D721Med (cell line): ENCODE data around the gene SEPTIN3.

Source experiments
- DNase-seq: peaks from one replicate; pipeline ENCODE4 v3.0.0; 2011; ENCODE audit warnings: low spot score; ENCODE audit not compliant: insufficient read length
- FAIRE-seq: peaks from 2 replicates; lab custom pipeline; 2011; peaks lifted over from hg19 to GRCh38; lab: Jason Lieb, UNC
- CTCF ChIP-seq: IDR thresholded peaks from 2 replicates; pipeline ENCODE4 v1.5.1; 2012; ENCODE audit warnings: mild to moderate bottlenecking, control low read depth; ENCODE audit not compliant: insufficient read depth; ENCODE audit errors: missing control alignments

Gene SEPTIN3

GRCh38 chr22:42018224-42018623 lies 49.0 kb downstream of the SEPTIN3 start:
- no peak for DNase-seq
- TF ChIP-seq CTCF = no peak
- no peak for FAIRE-seq
